COLO668 (cell line): ENCODE data around the gene THSD4.

ENCODE experiments used
- DNase-seq: peaks from one replicate; lab custom pipeline; 2025; ENCODE audit not compliant: unreplicated experiment; lab: John Stamatoyannopoulos, UW

Gene THSD4

DNA sequence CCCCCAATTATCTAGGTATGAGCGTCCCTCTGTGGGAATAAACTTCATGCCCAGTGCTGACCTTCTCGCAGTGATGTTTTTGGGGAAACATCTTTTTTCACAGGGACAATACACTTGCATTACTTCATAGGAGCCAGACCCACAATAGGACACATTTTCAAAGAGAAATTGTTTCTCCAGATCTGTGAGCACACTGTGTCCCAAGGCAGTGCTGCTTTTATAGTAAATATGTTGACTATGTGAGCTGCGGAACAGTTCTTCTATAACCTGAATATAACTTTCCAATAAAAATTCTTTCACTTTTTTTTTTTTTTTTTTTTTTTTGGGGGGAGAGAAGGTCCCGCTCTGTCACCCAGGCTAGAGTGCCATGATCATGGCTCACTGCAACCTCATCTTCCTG, 17.4 kb upstream of the THSD4 start:
- no peak for DNase-seq

DNA sequence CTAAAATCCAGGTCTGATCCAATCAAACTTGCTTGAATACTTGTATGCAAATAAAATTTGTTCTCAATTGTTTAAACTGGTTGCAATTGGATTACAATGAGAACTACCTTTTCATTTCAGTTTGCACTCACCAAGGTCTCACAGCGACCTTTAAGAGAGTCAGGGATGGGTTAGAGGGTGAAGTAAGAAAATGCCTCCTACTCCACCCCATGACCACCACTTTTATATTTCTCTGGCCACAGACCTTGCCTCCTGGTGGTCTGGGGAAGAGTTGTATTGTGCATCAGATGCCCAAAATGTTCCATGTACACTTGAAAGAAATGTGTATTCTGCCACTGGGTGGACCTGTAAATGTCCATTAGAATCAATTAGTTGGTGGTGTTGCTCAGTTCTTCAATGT, 16.4 kb upstream of the THSD4 start:
- DNase-seq, result no peak

DNA sequence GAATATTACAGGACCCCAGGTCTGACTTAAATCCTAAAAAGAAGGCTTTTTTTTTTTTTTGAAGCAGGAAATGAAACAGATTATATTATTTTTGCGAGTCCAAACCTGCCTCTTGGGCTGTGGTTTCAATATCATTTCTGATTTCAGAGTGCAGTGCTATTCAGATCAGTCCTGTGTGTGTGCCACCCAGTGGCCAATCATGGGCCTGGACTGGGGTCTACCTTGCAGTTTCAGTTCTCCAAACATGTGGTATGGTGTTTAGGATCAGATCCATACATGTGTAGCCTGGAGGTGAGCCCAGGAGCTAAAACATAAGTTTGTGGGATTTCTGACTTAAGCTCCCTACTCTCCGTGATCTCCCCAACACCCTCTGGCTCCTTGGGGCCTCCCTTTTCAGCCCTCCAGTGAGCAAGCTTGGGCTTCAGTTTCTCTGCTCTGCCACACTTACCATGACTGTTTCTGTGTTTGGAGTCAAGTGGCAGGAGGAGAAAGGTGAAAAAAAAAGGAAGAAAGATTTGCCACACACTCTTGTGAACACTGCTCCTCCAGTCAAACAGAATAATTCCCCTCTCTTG, 12.1 kb upstream of the THSD4 start:
- no peak for DNase-seq

DNA sequence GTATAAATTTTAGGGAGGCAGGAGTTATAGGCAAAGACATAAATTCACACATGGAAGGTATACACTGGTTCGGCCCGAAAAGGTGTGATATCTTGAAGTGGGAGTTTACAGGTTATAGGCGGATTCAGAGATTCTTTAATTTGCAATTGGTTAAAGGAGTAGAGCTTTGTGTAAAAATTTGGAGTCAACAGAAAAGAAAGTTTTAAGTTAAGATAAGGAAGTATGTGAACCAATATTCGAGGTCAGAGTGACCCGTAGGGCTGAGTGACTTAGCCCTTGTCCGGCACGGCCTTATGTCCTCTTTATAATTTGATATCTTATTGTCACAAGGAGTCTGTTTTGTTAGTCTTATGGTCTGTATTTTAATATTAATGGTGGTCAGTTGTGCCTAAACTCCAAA, 10.6 kb upstream of the THSD4 start:
- DNase-seq, result no peak

DNA sequence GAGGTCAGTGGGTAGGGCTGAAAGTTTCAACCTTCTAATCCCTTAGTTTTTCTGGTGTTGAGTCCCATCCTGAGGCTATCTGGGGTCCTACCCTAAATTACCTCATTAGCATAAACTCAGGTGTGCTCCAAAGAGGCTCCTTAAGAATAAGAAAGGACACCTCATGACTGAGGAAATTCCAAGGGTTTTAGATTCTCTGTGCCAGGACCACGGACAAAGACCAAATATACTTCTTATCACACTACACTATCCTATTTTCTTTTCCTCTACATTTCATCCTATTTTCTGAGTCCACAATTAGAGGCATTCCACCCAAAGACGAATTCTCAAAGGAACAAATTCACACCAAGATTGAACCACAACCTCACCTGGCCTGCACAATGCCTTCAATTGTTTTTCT, 9.8 kb upstream of the THSD4 start:
- no peak for DNase-seq

DNA sequence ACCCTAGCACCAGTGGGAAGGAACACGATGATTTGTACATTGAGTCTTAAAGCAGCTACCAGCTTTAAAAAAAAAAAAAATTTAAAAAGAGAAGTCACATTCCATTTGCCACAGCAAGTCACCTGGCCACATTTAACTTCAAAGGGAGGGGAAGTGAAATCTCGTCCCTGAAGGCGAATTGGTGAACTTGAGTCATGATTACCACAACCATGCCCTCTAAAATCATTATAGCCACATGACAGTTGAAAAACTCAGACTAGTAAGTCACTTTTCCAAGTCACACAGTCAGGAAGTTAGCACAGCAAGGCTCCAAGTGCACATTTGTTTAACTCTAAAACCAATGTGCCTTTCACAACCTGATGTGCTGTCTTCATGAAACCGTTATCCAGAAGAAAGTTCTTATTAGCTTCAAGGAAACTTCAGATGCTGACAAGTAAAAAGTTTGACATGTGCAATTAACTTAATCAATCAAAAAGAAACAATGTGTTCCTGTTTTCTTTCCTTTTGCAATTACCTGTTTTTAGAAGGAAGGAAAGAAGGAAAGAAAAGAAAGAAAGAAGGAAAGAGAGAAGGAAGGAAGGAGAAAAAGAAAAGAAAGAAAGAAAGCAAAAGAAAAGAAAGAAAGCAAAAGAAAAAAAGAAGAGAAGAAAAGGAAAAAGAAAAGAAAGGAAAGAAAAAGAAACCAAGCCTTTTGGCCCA, 8.3 kb upstream of the THSD4 start:
- DNase-seq, result no peak

DNA sequence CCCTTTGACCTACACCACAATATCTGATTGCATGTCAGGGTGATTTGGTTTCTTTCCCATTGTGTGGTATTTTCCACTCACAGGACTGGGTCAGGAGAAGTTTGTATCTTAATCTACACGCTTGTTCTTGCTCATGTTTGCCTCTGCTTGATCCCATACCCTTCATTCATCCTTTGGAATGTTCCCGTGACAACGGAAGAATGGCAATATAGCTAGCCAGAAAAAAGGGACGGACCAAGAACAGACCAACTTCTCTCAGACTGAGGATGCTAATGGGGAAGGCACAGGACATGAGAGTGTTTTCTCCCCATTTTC, 7.8 kb upstream of the THSD4 start:
- DNase-seq, result no peak

DNA sequence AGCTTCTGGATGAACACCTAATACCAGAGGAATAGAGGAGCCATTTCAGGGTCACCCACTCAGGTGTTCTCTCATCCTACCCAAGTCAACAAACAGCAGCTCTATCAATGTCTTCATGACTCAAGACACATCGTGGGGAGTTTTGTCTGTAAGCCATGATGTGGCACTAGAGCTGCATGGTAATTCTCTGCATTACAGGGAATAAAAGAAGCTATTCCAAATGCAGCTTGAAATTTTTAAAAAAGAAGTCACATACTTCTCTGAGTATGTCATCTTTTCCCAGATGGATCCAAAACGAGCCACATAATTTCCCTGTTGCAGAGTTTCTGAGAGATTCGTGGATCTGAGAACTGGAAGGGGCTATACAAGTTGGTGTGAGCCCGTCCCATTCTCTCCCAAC, 6.1 kb upstream of the THSD4 start:
- DNase-seq, result no peak

DNA sequence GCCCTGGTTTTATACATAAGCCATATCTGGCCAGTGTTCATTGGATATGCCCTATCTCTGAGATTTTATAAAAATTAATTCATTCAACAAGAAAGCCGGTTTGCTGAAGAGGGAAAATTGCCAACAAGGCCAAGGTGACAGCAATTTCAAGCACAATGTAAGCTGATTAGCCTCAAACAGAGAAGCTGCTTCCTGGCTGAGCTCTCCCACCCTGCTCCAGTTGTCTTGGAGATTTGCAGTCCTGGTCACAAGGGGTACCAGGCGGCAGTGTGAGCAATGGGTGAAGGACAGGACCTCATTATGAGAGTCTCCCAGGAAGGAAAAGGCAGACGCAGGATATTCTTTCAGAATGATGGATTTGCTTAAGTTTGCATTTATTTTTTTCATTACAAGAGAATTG, 5.4 kb upstream of the THSD4 start:
- no peak for DNase-seq

DNA sequence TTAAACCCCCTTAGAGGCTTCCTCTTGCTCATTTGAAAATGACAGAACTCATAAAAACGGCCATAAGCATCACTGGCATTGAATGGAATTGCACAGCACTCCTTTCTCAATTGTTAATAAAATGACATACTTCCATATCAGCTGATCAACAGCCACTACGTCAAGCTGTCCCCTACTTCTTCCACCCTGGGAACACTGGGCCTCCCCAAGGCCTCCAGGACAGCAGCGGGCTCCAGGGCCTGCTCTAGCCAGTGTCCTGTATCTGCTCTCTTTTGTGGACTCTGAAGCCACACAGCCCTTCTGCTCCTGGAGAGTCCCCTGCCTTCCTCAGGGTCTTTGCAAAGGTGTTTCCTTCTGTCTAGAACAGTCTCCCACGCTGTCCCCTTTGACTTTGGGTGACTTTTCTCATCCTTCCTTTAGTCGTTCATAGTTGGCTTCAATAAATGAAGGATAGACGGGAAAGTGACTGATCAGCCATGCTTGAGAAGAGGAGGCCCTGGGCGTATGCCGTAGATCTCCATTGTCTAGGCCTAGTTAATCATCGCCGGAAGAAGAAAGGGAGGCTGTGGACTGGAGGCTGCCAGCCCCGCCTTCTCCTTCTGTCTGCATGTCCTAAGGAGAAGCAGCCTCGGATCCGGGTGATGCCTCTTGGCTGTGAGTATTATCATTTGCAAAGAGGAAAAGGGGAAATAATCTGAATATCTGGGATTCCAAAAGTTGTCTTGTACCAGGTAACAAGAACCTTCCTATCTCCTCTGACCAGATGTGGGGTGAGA, 4.7 kb upstream of the THSD4 start:
- DNase-seq, result no peak

DNA sequence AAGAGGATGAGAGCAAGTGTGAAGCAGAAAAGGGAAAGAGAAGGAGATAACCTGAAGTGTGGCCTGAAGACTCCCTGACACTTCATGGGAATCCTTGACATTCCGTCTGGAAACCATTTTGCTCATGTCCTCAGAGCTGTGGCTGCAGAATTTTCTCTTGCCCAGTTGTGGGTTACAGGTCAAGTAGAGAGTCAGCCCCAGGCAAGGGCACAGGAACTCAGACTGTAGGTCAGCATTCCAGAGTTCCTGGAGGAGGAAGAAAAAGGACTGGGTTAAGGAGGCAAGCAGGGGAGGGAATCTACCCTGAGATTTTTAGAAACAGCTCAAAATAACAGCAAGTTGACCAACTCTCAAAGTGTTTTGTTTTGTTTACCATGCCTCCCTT, 4.1 kb upstream of the THSD4 start:
- DNase-seq, result no peak

DNA sequence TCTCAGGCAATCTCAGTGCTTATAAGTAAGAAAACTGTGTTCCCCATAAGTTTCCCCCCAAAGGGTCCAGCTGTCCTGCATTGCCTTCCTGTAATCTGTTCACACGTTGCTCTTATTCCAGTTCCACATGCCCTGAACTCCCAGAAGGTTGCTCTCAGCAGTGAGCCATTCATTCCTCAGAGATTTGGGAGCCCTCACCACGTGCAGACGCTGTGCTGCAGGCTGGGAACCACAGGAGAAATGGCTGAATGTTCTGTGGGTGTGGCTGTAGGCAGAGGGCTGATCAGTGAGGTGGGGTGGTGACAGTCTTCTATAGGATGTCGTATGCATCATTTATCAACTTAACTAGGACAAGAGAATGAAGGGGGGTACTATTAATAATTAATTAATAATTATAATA, 3.3 kb upstream of the THSD4 start:
- DNase-seq, result no peak

DNA sequence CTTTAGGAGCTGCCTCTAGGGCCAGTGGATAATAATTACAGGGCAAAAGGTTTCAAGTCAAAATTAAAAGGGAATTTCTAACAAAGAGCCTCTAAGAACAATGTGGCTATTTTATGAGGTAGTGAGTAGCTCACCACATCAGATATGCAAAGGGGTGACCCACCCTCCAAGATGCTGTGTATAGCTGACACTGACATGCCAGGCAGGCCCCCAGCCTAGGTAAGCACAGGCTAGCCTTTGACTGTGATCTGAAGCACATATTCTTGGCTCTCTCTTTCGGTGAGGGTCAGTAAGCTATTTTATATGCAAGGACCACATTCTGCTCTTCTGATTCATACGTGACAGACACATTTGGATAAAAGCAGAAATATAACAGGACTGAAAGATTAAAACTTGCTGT, 2.8 kb upstream of the THSD4 start:
- DNase-seq, result no peak

DNA sequence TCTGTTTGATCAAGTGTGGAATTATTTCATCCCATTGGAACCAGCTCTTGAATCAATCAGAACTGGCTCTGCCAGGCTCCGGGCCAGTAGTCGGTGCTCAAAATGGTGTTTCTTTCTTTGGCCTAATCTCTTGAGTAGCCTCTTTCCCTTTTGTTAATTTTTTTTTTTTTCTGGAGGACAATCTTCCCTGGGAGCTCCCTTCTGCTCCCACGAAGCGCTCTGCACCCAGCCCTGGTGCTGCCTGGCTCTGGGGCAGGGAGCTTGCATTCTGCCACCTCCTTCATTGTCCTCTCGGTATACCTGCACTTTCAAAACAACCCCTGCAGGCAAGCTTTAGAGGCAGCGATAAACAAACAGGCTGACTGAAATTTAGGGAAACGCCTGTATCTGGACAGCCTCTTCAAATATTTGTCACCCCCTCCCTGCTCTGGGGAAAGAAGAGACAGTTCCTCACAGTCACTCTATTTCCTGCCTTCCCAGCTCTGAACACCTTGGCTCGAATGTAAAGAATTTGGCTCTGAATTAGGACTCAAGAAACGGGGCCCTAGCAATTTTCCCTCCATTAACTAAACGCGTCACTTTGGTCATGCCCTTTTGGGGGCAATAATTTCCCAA, 1.1 kb upstream of the THSD4 start:
- no peak for DNase-seq

DNA sequence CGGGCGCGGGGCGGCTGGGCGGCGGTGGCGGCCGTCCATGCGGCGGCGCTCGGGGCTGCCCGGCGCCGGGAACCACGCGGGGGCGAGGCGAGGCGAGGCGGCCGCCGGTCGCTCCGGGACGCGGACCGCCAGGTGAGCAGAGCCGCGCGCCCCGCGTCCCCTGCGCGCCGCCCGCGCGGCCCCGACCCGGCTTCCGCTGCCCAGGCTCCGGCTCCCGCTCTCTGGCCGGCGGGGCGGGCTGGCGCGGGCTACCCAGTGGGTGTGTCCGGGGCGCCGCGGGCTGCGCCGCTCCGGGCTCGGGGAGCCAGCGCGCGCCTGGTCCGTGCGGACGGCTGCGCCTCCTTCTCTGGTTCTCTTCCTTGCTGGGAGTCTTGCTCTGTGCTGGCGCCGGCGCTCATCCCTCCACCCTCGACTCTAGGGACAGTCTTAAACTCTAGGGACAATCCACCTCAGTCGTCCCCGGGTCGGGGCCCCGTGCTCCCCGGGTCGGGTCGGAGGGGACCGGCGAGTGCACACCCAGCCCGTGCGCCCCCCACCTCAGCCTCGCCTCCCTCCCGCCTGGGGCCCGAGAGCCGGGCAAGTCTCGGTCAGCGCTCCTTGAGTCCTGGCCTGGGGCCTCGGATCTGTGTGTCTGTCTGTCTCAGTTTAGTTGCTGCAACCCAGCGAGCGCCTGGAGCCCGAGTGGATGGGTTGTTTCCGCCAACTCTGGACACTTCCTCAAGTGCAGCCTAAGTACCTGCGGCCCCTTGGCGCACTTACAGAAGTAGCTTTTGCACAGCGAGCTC, 488 bp downstream of the THSD4 start:
- DNase-seq, result peak; percentile 89

DNA sequence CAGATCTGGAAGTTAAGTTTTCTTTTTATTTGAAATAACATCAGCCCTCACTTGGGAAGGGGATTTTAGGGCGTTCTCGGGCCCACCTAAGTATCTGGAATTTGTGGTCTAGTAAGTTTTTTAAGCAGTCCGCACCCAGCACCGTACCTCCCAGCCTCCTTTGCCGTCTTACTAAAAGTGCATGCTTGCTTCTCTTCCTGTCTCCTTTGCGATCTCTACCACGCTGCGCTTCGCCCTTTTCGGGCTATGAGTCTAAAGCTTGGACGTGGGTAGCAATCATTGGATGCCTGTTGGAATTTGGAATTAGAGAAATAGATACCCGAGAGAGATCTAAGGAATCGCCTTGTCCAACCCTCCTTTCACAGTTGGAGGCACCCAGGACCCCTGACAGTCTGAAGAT, 1.1 kb downstream of the THSD4 start:
- no peak for DNase-seq

DNA sequence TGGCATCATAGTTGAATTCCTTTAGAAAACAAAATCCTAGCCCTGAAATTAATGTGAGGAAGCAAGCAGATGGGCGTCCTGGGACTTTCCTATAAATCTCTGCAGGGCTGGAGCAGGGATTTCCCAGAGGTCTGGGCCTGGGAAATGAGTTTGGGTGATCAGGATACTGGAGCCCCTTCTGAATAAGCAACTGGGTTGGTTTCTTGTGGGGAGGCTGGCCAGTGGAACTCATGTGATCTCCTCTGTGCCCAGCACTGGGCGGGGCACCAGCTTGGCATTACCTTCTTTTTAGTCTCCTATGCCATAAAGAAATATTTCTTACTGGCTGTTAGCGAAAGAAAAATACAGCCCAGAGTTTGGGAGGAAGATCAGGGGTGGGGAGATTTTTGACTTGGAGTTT, 1.7 kb downstream of the THSD4 start:
- no peak for DNase-seq

DNA sequence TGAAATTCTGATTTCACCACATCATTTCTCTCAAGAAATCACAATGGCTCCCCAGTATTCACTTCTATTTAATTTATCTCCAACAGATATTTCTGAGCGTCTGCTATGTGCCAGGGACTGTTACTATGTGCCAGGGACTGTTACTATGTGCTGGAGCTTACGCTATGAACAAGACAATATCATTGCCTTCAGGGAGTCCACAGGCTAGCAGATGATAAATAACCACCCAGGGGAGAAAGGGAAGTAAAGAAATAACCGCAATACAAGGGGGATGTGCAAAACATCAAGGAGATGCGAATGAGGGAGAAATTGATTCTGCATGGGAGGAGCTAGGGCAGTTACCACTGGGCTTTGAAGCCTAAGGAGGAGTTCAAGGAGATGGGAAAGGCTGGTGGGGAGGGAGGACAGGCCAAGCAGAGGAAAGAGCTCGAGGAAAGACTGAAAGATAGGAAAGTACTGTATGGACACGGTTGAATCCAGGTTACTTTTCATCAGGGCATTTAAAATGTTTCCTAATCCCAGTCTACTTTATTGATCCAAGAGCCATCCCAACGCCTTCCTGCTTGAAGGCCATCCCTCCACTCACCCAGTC, 2.5 kb downstream of the THSD4 start:
- no peak for DNase-seq

DNA sequence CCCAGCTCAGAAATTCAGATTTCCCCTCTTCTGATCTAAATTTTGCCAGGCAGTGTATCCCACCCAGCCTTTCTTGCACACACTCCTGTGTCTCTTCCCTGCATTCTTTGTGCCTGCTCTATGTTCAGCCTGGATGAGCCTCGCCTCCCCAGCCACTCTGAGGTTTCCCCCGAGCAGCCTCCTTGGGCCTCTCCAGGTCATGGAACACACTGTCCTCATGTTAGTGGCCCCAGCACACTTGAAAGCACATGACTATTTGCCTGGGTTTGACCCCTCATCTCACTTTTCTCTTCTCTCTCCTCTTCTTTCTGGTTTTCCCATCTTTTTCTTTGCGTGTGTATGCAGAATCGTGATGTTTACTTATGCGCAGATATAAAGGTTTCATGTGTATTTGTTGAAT, 3.1 kb downstream of the THSD4 start:
- DNase-seq, result no peak

DNA sequence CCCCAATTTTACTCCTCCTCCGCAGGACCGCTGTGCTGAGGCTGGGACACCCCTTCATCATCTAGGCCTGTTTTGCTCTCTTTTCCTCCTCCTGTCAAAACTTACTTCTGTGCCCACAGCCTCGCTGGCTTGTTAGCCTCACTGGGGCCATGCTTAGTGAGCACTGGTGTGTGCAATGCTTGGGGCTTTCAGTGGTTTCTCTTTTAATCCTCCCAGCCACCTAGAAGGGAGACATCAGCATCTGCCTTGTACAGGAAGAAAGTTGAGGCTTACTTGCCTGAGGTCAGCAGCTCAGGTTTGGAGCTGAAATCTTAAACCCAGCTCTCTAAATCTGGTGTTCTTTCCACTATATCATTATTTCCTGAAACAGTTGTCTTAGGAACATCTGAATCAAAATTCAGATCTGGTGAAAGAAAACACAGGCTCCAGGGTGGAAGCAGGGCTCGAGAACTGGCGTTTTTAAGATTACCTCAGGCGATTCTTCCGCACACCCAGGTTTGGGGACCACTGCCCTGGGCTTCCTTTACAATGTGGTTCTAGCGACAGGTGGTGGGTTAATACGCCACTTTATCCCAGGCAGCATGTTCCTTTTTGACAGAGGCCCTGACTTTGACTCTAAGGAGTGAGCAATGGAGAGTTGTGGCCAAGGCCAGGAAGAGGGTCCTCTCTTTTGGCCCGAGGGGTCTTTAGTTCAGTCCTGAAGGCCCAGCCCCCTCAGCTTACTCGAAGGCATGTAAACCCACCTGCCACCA, 3.8 kb downstream of the THSD4 start:
- DNase-seq, result no peak
